RWPE2 (cell line): ENCODE data around the gene ADIRF.
"Not testable (repeated sequence)": the region's sequence is repeated elsewhere in the genome, so short reads cannot be mapped to it uniquely, and the experiment has no call there.

ENCODE experiments used
- ATAC-seq: fragments of 200-7000 bp; cut with Tn5 transposase; 3 replicates; pipeline ENCODE4 v1.9.1; 2021; ENCODE audit warnings: low read depth
- DNase-seq: peaks from one replicate; pipeline ENCODE4 v3.0.0-alpha.2; 2020; ENCODE audit warnings: low spot score
- H3K27ac ChIP-seq: fragments of 450-650 bp; 2 replicates; pipeline ENCODE4 v1.5.1; 2017; ENCODE audit warnings: mild to moderate bottlenecking; ENCODE audit not compliant: poor library complexity, severe bottlenecking
- H3K27me3 ChIP-seq: fragments of 250-450 bp; sonication (Bioruptor Pico); 2 replicates; pipeline ENCODE4 v1.5.1; 2021; ENCODE audit warnings: mild to moderate bottlenecking, moderate library complexity; ENCODE audit not compliant: insufficient read depth, poor library complexity, severe bottlenecking
- H3K36me3 ChIP-seq: fragments of 250-450 bp; sonication (Bioruptor Pico); 2 replicates; pipeline ENCODE4 v1.5.1; 2020; ENCODE audit warnings: low read depth, mild to moderate bottlenecking, moderate library complexity
- H3K4me1 ChIP-seq: fragments of 250-450 bp; sonication (Bioruptor Pico); 2 replicates; pipeline ENCODE4 v1.5.1; 2021; ENCODE audit warnings: mild to moderate bottlenecking, moderate library complexity; ENCODE audit not compliant: insufficient read depth, poor library complexity, severe bottlenecking
- H3K4me3 ChIP-seq: fragments of 250-450 bp; sonication (Bioruptor Pico); 2 replicates; pipeline ENCODE4 v1.5.1; 2021; ENCODE audit warnings: mild to moderate bottlenecking, moderate library complexity; ENCODE audit not compliant: severe bottlenecking
- H3K9me3 ChIP-seq: fragments of 250-450 bp; sonication (Bioruptor Pico); 2 replicates; pipeline ENCODE4 v1.5.1; 2021; ENCODE audit warnings: mild to moderate bottlenecking, moderate library complexity; ENCODE audit not compliant: severe bottlenecking
- TF ChIP-seq, protein P1 (sequence below): fragments of 450-650 bp; IDR thresholded peaks from one replicate; pipeline ENCODE4 v1.5.1; 2017; ENCODE audit warnings: mild to moderate bottlenecking, moderate library complexity; ENCODE audit not compliant: poor library complexity, severe bottlenecking

Gene ADIRF

DNA sequence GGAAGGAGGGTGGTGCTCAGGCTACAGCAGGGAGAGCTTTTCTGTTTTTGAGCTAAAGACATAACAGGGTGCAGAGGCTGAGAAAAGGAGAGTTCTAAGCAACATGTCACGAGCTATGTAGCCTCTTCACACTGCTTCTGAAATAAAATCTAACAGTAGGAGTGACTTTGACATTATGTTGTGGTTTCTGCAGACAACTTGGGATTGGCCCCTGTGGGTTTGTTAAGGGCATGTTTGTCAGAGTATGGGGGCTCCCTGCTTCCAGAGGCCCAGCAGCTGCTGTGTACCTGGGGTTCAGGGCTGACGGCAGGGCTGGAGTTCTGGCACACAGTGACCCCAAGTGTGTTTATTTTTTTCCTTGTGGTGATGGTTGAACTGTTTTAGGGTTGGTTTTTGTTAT lies 35.6 kb upstream of the ADIRF start:
- Histone ChIP-seq H3K36me3 (0 out of 2 replicates have a peak, but pooled peaks cover 5% of the 10 kb centered on the region), H3K27ac (no peak overlapping the region), H3K4me3 (no peak overlapping the region), H3K27me3 (no peaks in the 10 kb centered on the region), H3K9me3 (no peaks in the 10 kb centered on the region), H3K4me1 (no peaks in the 10 kb centered on the region)
- no peak for ATAC-seq
- TF ChIP-seq, protein P1, sequence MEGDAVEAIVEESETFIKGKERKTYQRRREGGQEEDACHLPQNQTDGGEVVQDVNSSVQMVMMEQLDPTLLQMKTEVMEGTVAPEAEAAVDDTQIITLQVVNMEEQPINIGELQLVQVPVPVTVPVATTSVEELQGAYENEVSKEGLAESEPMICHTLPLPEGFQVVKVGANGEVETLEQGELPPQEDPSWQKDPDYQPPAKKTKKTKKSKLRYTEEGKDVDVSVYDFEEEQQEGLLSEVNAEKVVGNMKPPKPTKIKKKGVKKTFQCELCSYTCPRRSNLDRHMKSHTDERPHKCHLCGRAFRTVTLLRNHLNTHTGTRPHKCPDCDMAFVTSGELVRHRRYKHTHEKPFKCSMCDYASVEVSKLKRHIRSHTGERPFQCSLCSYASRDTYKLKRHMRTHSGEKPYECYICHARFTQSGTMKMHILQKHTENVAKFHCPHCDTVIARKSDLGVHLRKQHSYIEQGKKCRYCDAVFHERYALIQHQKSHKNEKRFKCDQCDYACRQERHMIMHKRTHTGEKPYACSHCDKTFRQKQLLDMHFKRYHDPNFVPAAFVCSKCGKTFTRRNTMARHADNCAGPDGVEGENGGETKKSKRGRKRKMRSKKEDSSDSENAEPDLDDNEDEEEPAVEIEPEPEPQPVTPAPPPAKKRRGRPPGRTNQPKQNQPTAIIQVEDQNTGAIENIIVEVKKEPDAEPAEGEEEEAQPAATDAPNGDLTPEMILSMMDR, result no peak
- no peak for DNase-seq

DNA sequence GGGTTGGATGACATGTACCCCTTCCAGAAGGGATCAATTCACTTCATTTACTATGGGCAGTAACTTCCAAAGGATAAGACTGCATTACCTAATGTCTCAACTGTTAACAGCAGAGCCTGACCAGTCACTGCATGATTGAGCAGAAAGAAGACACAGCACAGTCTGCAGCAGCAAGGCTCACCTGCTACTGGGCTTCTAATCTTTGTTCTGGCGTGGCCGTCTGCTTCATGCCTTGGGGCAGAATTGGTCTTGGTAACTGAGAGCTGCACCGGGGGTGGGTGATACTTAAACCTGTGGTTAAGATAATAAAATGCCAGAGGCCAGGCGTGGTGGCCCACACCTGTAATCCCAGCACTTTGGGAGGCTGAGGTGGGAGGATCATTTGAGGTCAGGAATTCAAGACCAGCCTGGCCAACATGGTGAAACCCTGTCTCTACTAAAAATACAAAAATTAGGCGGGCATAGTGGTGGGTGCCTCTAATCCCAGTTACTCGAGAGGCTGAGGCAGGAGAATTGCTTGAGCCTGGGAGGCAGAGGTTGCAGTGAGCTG lies 34.0 kb upstream of the ADIRF start:
- H3K9me3 ChIP-seq, H3K4me3 ChIP-seq, H3K4me1 ChIP-seq, H3K36me3 ChIP-seq, H3K27ac ChIP-seq, DNase-seq, H3K27me3 ChIP-seq: not testable (repeated sequence)
- ATAC-seq, result 0 out of 3 replicates have a peak, but pooled peaks have one; percentile 23

DNA sequence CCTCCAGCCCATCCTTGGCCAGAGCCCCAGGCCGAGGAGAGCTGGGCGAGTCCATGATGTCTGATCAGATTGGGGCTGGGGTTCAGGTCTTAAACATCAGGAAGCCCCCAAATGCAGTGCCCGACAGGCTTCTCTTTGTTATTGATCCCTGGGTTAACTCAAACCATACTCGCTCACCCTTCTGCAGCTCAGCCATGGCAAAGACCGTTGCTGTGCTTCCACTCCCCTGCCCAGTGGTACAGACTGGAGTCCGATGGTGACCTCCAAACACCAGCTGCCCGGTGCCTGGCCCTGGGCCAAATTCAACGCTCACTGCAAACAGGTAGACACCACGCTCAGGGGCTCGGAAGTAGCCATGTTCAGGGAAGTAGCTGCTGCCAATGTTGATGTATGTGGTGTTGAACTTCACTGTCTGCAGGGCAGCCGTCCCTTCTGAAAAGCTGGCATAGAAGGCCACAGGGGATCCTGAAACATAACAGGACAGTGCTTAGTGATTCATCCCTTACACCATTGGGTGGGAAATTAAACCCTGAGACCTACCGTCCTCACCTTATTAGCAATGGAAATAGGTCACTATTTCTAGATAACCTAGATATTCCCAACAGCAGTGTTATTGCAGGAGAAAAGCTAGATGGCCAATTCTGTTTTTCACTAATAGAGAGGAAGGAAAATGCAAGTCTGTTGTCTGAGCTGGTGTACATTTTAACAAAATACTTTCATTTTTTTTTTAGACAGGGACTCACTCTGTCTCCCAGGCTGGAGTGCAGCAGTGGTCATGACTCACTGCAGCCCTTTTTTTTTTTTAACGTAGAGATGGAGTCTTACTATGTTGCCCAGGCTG lies 31.4 kb upstream of the ADIRF start:
- Histone ChIP-seq H3K27me3 (no peaks in the 10 kb centered on the region), H3K4me1 (no peaks in the 10 kb centered on the region), H3K27ac (no peak overlapping the region), H3K36me3 (no peaks in the 10 kb centered on the region), H3K4me3 (no peak overlapping the region), H3K9me3 (no peaks in the 10 kb centered on the region)
- no peak for DNase-seq
- TF ChIP-seq, protein P1, result no peak
- ATAC-seq, result no peak

DNA sequence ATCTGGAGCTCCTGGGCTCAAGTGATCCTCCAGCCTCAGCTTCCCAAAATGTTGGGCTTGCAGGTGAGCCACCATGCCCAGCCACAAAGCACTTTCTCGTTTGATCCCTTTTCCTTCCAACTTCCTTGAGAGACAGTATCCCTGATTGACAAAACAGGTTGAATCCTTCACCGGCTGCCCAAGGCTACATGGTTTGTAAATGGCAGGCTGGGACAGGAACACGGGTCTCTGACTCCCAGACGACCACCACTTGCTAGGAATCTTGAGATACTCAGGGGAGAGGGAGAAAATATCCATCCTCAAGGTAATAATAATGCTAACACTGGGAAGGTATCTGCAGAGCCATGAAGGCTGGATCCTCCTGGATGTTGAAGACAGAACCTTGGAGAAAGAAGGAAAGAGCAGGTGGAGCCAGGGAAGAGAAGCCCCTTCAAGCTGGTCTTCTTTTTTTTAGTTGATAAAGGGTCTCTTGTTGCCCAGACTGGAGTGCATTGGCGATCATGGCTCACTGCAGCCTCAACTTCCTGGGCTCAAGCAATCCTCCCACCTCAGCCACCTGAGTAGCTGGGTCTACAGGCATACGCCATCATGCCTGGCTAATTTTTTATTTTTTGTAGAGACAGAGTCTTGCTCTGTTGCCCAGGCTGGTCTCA lies 30.7 kb upstream of the ADIRF start:
- Histone ChIP-seq H3K9me3 (no peaks in the 10 kb centered on the region), H3K27me3 (no peaks in the 10 kb centered on the region), H3K36me3 (no peaks in the 10 kb centered on the region), H3K4me3 (no peak overlapping the region), H3K4me1 (no peaks in the 10 kb centered on the region), H3K27ac (no peak overlapping the region)
- TF ChIP-seq, protein P1, result no peak
- no peak for DNase-seq
- ATAC-seq, result no peak

DNA sequence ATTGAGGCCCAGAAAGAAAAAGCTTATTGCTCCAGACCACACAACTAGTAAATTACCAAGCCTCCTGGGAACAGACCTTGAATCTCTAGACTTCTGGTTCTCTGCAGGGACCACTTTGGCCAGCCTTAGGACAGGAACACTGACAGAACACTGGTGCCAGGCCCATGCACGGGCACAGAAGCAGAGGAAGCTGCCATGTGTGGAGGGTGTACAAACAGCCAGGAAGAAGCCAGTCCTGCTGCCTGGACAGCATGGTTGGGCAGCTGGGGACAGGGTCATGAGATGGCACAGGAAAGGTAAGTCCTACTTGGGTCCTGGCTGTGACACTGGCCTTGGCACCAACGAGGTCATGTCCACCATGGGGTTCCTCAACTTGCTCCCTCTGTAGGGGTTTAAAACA lies 30.0 kb upstream of the ADIRF start:
- TF ChIP-seq, protein P1, result no peak
- DNase-seq, result no peak
- no peak for ATAC-seq
- Histone ChIP-seq H3K27me3 (no peaks in the 10 kb centered on the region), H3K4me1 (no peaks in the 10 kb centered on the region), H3K4me3 (no peak overlapping the region), H3K9me3 (no peaks in the 10 kb centered on the region), H3K36me3 (no peaks in the 10 kb centered on the region), H3K27ac (no peak overlapping the region)

DNA sequence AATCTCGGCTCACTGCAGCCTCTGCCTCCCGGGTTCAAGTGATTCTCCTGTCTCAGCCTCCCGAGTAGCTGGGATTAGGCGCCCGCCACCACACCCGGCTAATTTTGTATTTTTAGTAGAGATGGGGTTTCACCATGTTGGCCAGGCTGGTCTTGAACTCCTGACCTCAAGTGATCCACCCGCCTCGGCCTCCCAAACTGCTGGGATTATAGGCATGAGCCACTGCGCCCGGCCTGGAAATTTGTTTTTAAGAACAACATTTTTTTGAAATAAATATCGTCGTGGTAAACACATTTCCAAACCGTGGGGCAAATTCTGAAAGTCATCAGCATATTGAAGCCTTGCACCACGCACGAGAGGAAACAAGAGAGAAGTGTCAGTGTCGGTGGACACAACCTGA lies 28.2 kb upstream of the ADIRF start:
- not testable (repeated sequence) for ATAC-seq, H3K36me3 ChIP-seq, H3K4me1 ChIP-seq, H3K27ac ChIP-seq, H3K27me3 ChIP-seq, DNase-seq, H3K9me3 ChIP-seq, H3K4me3 ChIP-seq
